PFSK-1 (cell line): Measurements from ENCODE around the gene CNNM4.

Experiments
- FOXP2 ChIP-seq: optimal IDR thresholded peaks from 2 replicates; pipeline ENCODE3; 2011; ENCODE audit warnings: borderline replicate concordance, control low read depth, inconsistent platforms; ENCODE audit not compliant: insufficient read depth; ENCODE audit errors: extremely low read length, extremely low read depth
- POLR2AphosphoS5 ChIP-seq: IDR thresholded peaks from 2 replicates; pipeline ENCODE4 v1.6.1; 2012; ENCODE audit warnings: low read depth, mild to moderate bottlenecking, control low read depth, low read length, moderate library complexity
- REST ChIP-seq, 2 experiments: IDR thresholded peaks; 2 replicates each; pipeline versions ENCODE4 v1.6.1 to v1.8.0; 2011 to 2012; ENCODE audit warnings: low read depth in 2 of 2, low read length in 2 of 2, control low read depth in 1 of 2, inconsistent platforms in 1 of 2, mild to moderate bottlenecking in 1 of 2, moderate library complexity in 1 of 2; ENCODE audit not compliant: insufficient read depth in 1 of 2
- SIN3A ChIP-seq: IDR thresholded peaks from 2 replicates; pipeline ENCODE4 v1.6.1; 2012; ENCODE audit warnings: mild to moderate bottlenecking, low read length, moderate library complexity, borderline replicate concordance; ENCODE audit not compliant: insufficient read depth
- TAF1 ChIP-seq: IDR thresholded peaks from 2 replicates; pipeline ENCODE4 v1.6.1; 2012; ENCODE audit warnings: low read length, control low read depth, borderline replicate concordance; ENCODE audit not compliant: insufficient read depth

CNNM4 gene

GRCh38 chr2:96861074-96861473 lies 100.4 kb downstream of the CNNM4 start:
- TF ChIP-seq REST (IDR thresholded peaks at IDR 0.05; ENCODE audit: insufficient read depth in 1 of 2, low read depth in 2 of 2, low read length in 2 of 2) (no peak), FOXP2 (no peak), POLR2AphosphoS5 (no peak), TAF1 (no peak), SIN3A (no peak)
